K562 (cell line): ENCODE measurements around the gene ROM1. TPM values are rescaled to one million over a fixed set of nuclear protein-coding genes. Genes with fewer than 3 reads are reported as not detected.

Experiments used
- ELF1 ChIP-seq: fragments of 200-800 bp; sonication (Bioruptor generic); IDR thresholded peaks from 2 replicates; pipeline ENCODE4 v1.6.1; 2016; ENCODE audit warnings: missing genetic modification characterization, missing compliant biosample characterization
- GTF2F1 ChIP-seq: IDR thresholded peaks from 2 replicates; pipeline ENCODE4 v1.6.1; 2011; ENCODE audit warnings: low read depth, low read length, improper control_type of control experiment
- HNRNPLL ChIP-seq: fragments of 200-400 bp; formaldehyde crosslinking; IDR thresholded peaks from 2 replicates; pipeline ENCODE4 v1.6.1; 2017; ENCODE audit warnings: low read length, low read depth, mild to moderate bottlenecking; ENCODE audit not compliant: poor library complexity, severe bottlenecking
- PURB ChIP-seq: sonication (generic); formaldehyde crosslinking; IDR thresholded peaks from 2 replicates; pipeline ENCODE4 v1.9.0; 2021; ENCODE audit warnings: low read depth, mild to moderate bottlenecking, missing genetic modification reagents
- RFX1 ChIP-seq: fragments of 450-650 bp; IDR thresholded peaks from 2 replicates; pipeline ENCODE4 v1.6.1; 2016; ENCODE audit warnings: mild to moderate bottlenecking, moderate library complexity
- TOE1 ChIP-seq, 2 experiments: fragments of 450-650 bp in 1 of 2; sonication (generic) in 1 of 2; formaldehyde crosslinking in 1 of 2; IDR thresholded peaks; 2 replicates each; pipeline versions ENCODE4 v1.7.1 to v1.8.0; 2016 to 2022; ENCODE audit warnings: borderline replicate concordance in 2 of 2, mild to moderate bottlenecking in 2 of 2, antibody characterized with exemption in 1 of 2, inconsistent platforms in 1 of 2, low read depth in 1 of 2, missing genetic modification reagents in 1 of 2, moderate library complexity in 1 of 2
- ZKSCAN3 ChIP-seq: fragments of 250-450 bp; sonication (Bioruptor Pico); IDR thresholded peaks from 2 replicates; pipeline ENCODE4 v1.4.0; 2020
- ZNF77 ChIP-seq: fragments of 250-450 bp; sonication (Bioruptor Pico); IDR thresholded peaks from 2 replicates; pipeline ENCODE4 v1.5.0; 2020
- polyA plus RNA-seq, 8 experiments: library from polyadenylated mRNA; depleted of rRNA in 4 of 8; stranded (reverse) in 5 of 8; unstranded in 3 of 8; fragments of >200 nt; fragmentation: Nextera tagmentation in 2 of 8; fragmentation: Illumina TruSeq in 1 of 8; extraction: Ambion mirVana in 2 of 8; extraction: Trizol in 1 of 8; gene quantifications; 2 replicates each; pipeline versions ENCODE4 v1.2.1 to v1.2.3, GENCODE V29; 2011 to 2014; ENCODE audit warnings: inconsistent platforms in 1 of 8, missing spikeins in 1 of 8
- total RNA-seq, 7 experiments: library from RNA; depleted of rRNA in 6 of 7; stranded (reverse); fragments of >200 nt in 6 of 7; fragmentation: Illumina TruSeq in 2 of 7; extraction: Trizol in 2 of 7; gene quantifications; 2 replicates each; pipeline versions ENCODE4 v1.2.1 to v1.2.3, GENCODE V29; 2011 to 2021; ENCODE audit warnings: low replicate concordance in 1 of 7
- TF ChIP-seq, protein P1 (sequence below): fragments of 450-650 bp; IDR thresholded peaks from 2 replicates; pipeline ENCODE4 v1.6.1; 2016; ENCODE audit warnings: antibody characterized with exemption
- TF ChIP-seq, protein P2 (sequence below): fragments of 450-650 bp; IDR thresholded peaks from 2 replicates; pipeline ENCODE4 v1.6.1; 2016; ENCODE audit warnings: low read depth
- TF ChIP-seq, protein P3 (sequence below): sonication (generic); formaldehyde crosslinking; IDR thresholded peaks from 2 replicates; pipeline ENCODE4 v1.8.0; 2022; ENCODE audit warnings: mild to moderate bottlenecking, missing genetic modification reagents

The ROM1 gene
- total and polyA plus RNA-seq, 9 of the 15 experiments (the other 6 are each of a cell fraction or from before 2014, with no cell fraction given), result 0.75 to 4.0 (median 2.6) TPM

DNA sequence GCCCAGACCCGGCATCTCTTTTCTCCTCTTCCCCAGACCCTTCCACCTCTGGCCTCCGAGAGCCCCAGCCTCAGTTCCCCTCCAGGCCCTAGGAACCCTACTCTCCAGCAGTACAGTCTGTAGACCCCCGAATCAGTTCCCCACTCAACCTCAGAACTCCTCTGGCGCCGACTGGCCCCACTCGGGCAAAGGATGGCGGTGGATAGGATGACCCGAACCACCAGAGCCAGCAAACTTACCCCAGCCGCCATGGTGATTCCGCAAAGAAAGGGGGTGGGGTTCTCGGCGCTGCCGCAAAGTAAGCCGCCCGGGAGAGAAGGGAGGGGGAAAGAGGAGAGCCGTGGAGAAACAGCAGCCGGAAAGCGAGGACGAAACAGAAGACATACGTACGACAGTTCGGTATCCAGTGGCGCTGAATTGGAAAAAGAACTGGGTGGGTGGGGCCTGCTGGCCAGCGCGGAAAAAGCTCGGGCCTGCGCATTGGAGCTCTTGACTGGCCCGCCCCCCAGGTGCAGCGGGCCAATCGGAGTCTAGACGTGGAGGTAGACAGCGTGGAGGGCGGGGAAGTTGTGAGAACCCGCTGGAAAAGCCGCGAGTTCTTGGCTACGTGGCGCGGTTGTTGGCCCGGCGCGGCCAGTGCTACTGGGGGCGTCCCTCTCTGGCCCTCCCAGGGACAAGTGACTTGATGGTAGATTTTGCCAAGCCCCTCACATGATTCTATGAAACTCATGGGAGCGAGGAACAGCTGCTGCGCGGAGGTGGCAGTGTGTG, 39.3 kb upstream of the ROM1 start, which contains the start of gene EEF1G (continued):
- TF ChIP-seq ZKSCAN3 (no peak), TOE1 (IDR thresholded peaks at IDR 0.05; ENCODE audit: borderline replicate concordance) (peak; percentile 60), TOE1 (CRISPR knock-in tag; IDR thresholded peaks at IDR 0.05; ENCODE audit: borderline replicate concordance, low read depth) (0 out of 2 replicates have a peak, but pooled peaks have one; percentile 43), ELF1 (tag) (0 out of 2 replicates have a peak, but pooled peaks have one; percentile 12), HNRNPLL (peak; percentile 94), GTF2F1 (peak; percentile 87; the same call in 1 of the 2 replicates), ZNF77 (CRISPR knock-in tag) (0 out of 2 replicates have a peak, but pooled peaks have one; percentile 27), PURB (CRISPR knock-in tag) (no peak), RFX1 (peak; percentile 77)
- TF ChIP-seq, protein P1, sequence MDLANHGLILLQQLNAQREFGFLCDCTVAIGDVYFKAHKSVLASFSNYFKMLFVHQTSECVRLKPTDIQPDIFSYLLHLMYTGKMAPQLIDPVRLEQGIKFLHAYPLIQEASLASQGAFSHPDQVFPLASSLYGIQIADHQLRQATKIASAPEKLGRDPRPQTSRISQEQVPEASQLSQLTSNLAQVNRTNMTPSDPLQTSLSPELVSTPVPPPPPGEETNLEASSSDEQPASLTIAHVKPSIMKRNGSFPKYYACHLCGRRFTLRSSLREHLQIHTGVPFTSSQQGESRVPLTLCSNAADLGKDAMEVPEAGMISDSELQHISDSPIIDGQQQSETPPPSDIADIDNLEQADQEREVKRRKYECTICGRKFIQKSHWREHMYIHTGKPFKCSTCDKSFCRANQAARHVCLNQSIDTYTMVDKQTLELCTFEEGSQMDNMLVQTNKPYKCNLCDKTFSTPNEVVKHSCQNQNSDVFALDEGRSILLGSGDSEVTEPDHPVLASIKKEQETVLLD, result peak; percentile 91
- TF ChIP-seq, protein P2, sequence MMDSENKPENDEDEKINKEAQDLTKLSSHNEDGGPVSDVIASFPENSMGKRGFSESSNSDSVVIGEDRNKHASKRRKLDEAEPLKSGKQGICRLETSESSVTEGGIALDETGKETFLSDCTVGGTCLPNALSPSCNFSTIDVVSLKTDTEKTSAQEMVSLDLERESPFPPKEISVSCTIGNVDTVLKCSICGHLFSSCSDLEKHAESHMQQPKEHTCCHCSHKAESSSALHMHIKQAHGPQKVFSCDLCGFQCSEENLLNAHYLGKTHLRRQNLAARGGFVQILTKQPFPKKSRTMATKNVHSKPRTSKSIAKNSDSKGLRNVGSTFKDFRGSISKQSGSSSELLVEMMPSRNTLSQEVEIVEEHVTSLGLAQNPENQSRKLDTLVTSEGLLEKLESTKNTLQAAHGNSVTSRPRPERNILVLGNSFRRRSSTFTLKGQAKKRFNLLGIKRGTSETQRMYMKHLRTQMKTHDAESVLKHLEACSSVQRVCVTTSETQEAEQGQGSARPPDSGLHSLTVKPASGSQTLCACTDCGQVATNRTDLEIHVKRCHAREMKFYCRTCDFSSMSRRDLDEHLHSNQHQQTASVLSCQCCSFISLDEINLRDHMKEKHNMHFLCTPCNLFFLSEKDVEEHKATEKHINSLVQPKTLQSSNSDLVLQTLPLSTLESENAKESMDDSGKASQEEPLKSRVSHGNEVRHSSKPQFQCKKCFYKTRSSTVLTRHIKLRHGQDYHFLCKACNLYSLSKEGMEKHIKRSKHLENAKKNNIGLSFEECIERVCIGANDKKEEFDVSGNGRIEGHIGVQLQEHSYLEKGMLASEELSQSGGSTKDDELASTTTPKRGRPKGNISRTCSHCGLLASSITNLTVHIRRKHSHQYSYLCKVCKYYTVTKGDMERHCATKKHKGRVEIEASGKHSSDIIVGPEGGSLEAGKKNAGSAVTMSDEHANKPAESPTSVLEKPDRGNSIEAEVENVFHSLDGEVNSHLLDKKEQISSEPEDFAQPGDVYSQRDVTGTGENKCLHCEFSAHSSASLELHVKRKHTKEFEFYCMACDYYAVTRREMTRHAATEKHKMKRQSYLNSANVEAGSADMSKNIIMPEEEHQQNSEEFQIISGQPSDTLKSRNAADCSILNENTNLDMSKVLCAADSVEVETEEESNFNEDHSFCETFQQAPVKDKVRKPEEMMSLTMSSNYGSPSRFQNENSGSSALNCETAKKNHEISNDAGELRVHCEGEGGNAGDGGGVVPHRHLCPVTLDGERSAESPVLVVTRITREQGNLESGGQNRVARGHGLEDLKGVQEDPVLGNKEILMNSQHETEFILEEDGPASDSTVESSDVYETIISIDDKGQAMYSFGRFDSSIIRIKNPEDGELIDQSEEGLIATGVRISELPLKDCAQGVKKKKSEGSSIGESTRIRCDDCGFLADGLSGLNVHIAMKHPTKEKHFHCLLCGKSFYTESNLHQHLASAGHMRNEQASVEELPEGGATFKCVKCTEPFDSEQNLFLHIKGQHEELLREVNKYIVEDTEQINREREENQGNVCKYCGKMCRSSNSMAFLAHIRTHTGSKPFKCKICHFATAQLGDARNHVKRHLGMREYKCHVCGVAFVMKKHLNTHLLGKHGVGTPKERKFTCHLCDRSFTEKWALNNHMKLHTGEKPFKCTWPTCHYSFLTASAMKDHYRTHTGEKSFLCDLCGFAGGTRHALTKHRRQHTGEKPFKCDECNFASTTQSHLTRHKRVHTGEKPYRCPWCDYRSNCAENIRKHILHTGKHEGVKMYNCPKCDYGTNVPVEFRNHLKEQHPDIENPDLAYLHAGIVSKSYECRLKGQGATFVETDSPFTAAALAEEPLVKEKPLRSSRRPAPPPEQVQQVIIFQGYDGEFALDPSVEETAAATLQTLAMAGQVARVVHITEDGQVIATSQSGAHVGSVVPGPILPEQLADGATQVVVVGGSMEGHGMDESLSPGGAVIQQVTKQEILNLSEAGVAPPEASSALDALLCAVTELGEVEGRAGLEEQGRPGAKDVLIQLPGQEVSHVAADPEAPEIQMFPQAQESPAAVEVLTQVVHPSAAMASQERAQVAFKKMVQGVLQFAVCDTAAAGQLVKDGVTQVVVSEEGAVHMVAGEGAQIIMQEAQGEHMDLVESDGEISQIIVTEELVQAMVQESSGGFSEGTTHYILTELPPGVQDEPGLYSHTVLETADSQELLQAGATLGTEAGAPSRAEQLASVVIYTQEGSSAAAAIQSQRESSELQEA, result no peak
- TF ChIP-seq, protein P3, sequence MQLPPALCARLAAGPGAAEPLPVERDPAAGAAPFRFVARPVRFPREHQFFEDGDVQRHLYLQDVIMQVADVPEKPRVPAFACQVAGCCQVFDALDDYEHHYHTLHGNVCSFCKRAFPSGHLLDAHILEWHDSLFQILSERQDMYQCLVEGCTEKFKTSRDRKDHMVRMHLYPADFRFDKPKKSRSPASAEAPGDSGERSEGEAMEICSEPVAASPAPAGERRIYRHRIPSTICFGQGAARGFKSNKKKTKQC (CRISPR knock-in tag), result 0 out of 2 replicates have a peak, but pooled peaks have one; percentile 66
